ENCODE results near the gene AK9. TPM values are rescaled to one million over a fixed set of nuclear protein-coding genes. Genes with fewer than 3 reads are reported as not detected.

AK9 gene
- polyA plus RNA-seq, 1 donor from 2014 or later = 27.7 TPM

DNA sequence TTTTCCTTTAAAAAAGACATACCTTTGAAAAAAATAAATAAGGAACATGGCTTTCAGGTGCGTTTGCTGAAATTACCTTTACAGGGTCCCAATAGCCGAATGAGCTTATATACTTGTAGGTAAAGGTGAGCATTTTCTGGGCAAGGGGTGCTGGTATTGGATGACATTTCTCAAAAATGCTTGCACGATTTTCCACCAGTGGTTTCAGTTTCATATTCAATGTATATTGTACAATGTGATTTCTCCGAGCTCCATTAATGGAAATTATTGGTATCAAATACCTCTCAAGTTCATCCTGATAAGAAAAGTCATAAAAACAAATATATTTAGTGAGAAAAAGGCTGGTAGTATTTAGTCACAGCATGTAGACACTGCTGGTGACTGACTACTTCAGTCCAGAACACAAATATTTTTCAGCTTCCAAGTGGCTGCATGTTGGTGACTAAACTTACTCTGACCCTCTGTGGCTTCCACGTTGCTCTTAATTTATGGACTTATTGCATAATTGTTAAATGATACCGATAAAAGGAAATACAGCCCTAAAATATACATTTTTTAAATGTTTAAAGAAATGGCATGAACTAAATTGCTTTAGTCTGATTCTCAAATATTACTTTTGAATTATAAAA is 175.1 kb downstream of the AK9 start:
- Histone ChIP-seq H3K9me3 (ENCODE audit: low read length) (no peaks in the 10 kb centered on the region), H3K4me3 (ENCODE audit: low read length) (no peak overlapping the region), H2AFZ (ENCODE audit: low read depth, low read length) (no peak overlapping the region), H3K27me3 (ENCODE audit: insufficient read depth, low read depth, low read length) (no peaks in the 10 kb centered on the region), H3K4me2 (ENCODE audit: low read length) (no peak overlapping the region), H3K9me2 (ENCODE audit: insufficient read depth, low read length) (no peaks in the 10 kb centered on the region), H3K36me3 (ENCODE audit: insufficient read depth, low read length) (no peaks in the 10 kb centered on the region), H3K9ac (ENCODE audit: low read length) (no peak overlapping the region), H4K20me1 (ENCODE audit: insufficient read depth) (no peaks in the 10 kb centered on the region), H3K27ac (ENCODE audit: low read length) (no peak overlapping the region), H3F3A (ENCODE audit: insufficient read depth, low read length, poor library complexity, severe bottlenecking) (no peaks in the 10 kb centered on the region), H3K79me2 (replicated peaks; ENCODE audit: insufficient read depth, low read length) (no peaks in the 10 kb centered on the region)
- TF ChIP-seq, protein P1, sequence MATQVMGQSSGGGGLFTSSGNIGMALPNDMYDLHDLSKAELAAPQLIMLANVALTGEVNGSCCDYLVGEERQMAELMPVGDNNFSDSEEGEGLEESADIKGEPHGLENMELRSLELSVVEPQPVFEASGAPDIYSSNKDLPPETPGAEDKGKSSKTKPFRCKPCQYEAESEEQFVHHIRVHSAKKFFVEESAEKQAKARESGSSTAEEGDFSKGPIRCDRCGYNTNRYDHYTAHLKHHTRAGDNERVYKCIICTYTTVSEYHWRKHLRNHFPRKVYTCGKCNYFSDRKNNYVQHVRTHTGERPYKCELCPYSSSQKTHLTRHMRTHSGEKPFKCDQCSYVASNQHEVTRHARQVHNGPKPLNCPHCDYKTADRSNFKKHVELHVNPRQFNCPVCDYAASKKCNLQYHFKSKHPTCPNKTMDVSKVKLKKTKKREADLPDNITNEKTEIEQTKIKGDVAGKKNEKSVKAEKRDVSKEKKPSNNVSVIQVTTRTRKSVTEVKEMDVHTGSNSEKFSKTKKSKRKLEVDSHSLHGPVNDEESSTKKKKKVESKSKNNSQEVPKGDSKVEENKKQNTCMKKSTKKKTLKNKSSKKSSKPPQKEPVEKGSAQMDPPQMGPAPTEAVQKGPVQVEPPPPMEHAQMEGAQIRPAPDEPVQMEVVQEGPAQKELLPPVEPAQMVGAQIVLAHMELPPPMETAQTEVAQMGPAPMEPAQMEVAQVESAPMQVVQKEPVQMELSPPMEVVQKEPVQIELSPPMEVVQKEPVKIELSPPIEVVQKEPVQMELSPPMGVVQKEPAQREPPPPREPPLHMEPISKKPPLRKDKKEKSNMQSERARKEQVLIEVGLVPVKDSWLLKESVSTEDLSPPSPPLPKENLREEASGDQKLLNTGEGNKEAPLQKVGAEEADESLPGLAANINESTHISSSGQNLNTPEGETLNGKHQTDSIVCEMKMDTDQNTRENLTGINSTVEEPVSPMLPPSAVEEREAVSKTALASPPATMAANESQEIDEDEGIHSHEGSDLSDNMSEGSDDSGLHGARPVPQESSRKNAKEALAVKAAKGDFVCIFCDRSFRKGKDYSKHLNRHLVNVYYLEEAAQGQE (IDR thresholded peaks at IDR 0.05; ENCODE audit: borderline replicate concordance) = no peak
- TF ChIP-seq SMC3 (conservative IDR thresholded peaks at IDR 0.05; ENCODE audit: poor library complexity) (no peak), EZH2 (IDR thresholded peaks at IDR 0.05; ENCODE audit: borderline replicate concordance, insufficient read depth, low read length, poor library complexity, severe bottlenecking) (no peak), MXI1 (conservative IDR thresholded peaks at IDR 0.05; ENCODE audit: poor library complexity, severe bottlenecking) (no peak), CTCF (IDR thresholded peaks at IDR 0.05; ENCODE audit: poor library complexity, severe bottlenecking) (no peak), EP300 (conservative IDR thresholded peaks at IDR 0.05; ENCODE audit: poor library complexity, severe bottlenecking) (no peak), POLR2AphosphoS5 (IDR thresholded peaks at IDR 0.05) (no peak)

GRCh38 chr6:109514946-109515345 is 176.1 kb downstream of the AK9 start:
- TF ChIP-seq TAF1 (IDR thresholded peaks at IDR 0.05; ENCODE audit: low read depth) (no peak), EP300 (conservative IDR thresholded peaks at IDR 0.05; ENCODE audit: poor library complexity, severe bottlenecking) (no peak), EZH2 (IDR thresholded peaks at IDR 0.05; ENCODE audit: borderline replicate concordance, insufficient read depth, low read length, poor library complexity, severe bottlenecking) (no peak), RAD21 (conservative IDR thresholded peaks at IDR 0.05) (no peak), MXI1 (conservative IDR thresholded peaks at IDR 0.05; ENCODE audit: poor library complexity, severe bottlenecking) (no peak), POLR2AphosphoS5 (IDR thresholded peaks at IDR 0.05) (no peak), CTCF (IDR thresholded peaks at IDR 0.05; ENCODE audit: poor library complexity, severe bottlenecking) (no peak), SMC3 (conservative IDR thresholded peaks at IDR 0.05; ENCODE audit: poor library complexity) (no peak)
- TF ChIP-seq, protein P1 (IDR thresholded peaks at IDR 0.05; ENCODE audit: borderline replicate concordance) = no peak
- Histone ChIP-seq H2AFZ (ENCODE audit: low read depth, low read length) (no peak overlapping the region), H3K4me3 (ENCODE audit: low read length) (no peak overlapping the region), H3K79me2 (replicated peaks; ENCODE audit: insufficient read depth, low read length) (no peaks in the 10 kb centered on the region), H3K27me3 (ENCODE audit: insufficient read depth, low read depth, low read length) (no peaks in the 10 kb centered on the region), H3K36me3 (ENCODE audit: insufficient read depth, low read length) (no peaks in the 10 kb centered on the region), H3K9ac (ENCODE audit: low read length) (no peak overlapping the region), H3K9me2 (ENCODE audit: insufficient read depth, low read length) (no peaks in the 10 kb centered on the region), H3K4me2 (ENCODE audit: low read length) (no peak overlapping the region), H4K20me1 (ENCODE audit: insufficient read depth) (no peaks in the 10 kb centered on the region), H3K9me3 (ENCODE audit: low read length) (no peaks in the 10 kb centered on the region), H3F3A (ENCODE audit: insufficient read depth, low read length, poor library complexity, severe bottlenecking) (no peaks in the 10 kb centered on the region), H3K27ac (ENCODE audit: low read length) (no peak overlapping the region)

Data from neural cell (in vitro differentiated cells).